ENCODE data around the gene CIPC. TPM values are rescaled to one million over a fixed set of nuclear protein-coding genes. Genes with fewer than 3 reads are reported as not detected.

The CIPC gene
- total and polyA plus RNA-seq, 2 of the 4 experiments (the other 2 are of a cell fraction), result 6.6 to 12.9 TPM

- Histone ChIP-seq H2AFZ (replicated peaks; ENCODE audit: low read length, poor library complexity) (peak within 1 kb of the TSS; percentile 72), H3K4ac (ENCODE audit: low read depth, low read length) (no peak within 1 kb of the TSS), H3K18ac (ENCODE audit: low read depth, low read length) (no peak within 1 kb of the TSS), H4K5ac (ENCODE audit: low read depth, low read length) (no peak within 1 kb of the TSS), H2AK5ac (ENCODE audit: low read depth, low read length) (no peak within 1 kb of the TSS), H2BK120ac (ENCODE audit: low read depth, low read length) (no peak within 1 kb of the TSS), H3K9me3 (ENCODE audit: control insufficient read depth, insufficient read depth, low read length) (no peaks in the 10 kb centered on the region), H4K91ac (ENCODE audit: insufficient read depth, low read depth, low read length) (no peak within 1 kb of the TSS), H3K36me3 (ENCODE audit: control insufficient read depth, insufficient read depth, low read length) (no peaks in the 10 kb centered on the region), H2AK9ac (replicated peaks; ENCODE audit: low read depth, low read length, poor library complexity) (no peak within 1 kb of the TSS), H2BK15ac (ENCODE audit: low read depth, low read length) (no peak within 1 kb of the TSS), H3K4me3 (ENCODE audit: insufficient read depth, low read depth, low read length) (no peak within 1 kb of the TSS; the same call in 1 of the 2 replicates), H3K79me1 (ENCODE audit: low read depth in 1 of 2, low read length in 2 of 2) (no peaks in the 10 kb centered on the region), H3K56ac (ENCODE audit: extremely low read depth, insufficient read depth, low read length) (no peak within 1 kb of the TSS), H3K14ac (replicated peaks; ENCODE audit: low read depth, low read length) (no peak within 1 kb of the TSS), H3K27me3 (ENCODE audit: control insufficient read depth, insufficient read depth, low read length) (peaks cover 79% of the 10 kb centered on the region), H3K9ac (ENCODE audit: low read depth, low read length) (no peak within 1 kb of the TSS), H3K4me2 (ENCODE audit: low read depth, low read length) (no peak within 1 kb of the TSS; the same call in 1 of the 2 replicates), H3K27ac (ENCODE audit: insufficient read depth, low read length) (no peak within 1 kb of the TSS), H3K9me1 (ENCODE audit: insufficient read depth, low read length) (no peaks in the 10 kb centered on the region), H3K23ac (ENCODE audit: low read depth, low read length) (no peak within 1 kb of the TSS), H4K8ac (ENCODE audit: low read depth in 2 of 2, low read length in 2 of 2) (no peak within 1 kb of the TSS), H3K4me1 (ENCODE audit: control insufficient read depth, insufficient read depth, low read length) (no peaks in the 10 kb centered on the region; the same call in 1 of the 2 replicates), H2BK5ac (ENCODE audit: low read depth, low read length, poor library complexity, severe bottlenecking) (no peak within 1 kb of the TSS), H4K20me1 (ENCODE audit: insufficient read depth, low read length) (no peaks in the 10 kb centered on the region), H2BK20ac (ENCODE audit: low read depth, low read length) (no peak within 1 kb of the TSS)
- ChIA-PET POLR2A (ENCODE audit: unreplicated experiment) (no interaction called here), CTCF (interaction anchor here (1.5 kb wide), 1 partner anchor 10 kb away, joined by 4 read pairs; no protein-coding TSS in a partner anchor)
- dilution Hi-C loops (cut with HindIII; ENCODE audit: low sequenced_read_pairs, unreplicated experiment) (no loop called here), intact Hi-C loops (cut with micrococcal nuclease) (no loop called here), in situ Hi-C loops (cut with MboI; ENCODE audit: low sequenced_read_pairs) (no loop called here)
- peak; percentile 79 for ATAC-seq (ENCODE audit: low read depth)
- TF ChIP-seq CTCF (conservative IDR thresholded peaks at IDR 0.05; ENCODE audit: low read depth, low read length) (peak; percentile 9; the same call in 1 of the 2 replicates), SMC3 (IDR thresholded peaks at IDR 0.05; ENCODE audit: low read depth, low read length) (no peak)
- no TSS peak for BruUV-seq (replicated peaks)
- 1% methylated on average over 34 of the region's 77 CpGs; no CpG with 5 or more reads in 1 of the 2 experiments for WGBS, 2 experiments (ENCODE audit: extremely low coverage in 2 of 2, insufficient read length in 1 of 2)
- peak; percentile 18 for DNase-seq
Observed at GRCh38 chr14:77141214-77142004, 43.4 kb downstream of the CIPC start, which contains the start of gene ZDHHC22. Gene ZDHHC22 (minus strand): TSS chr14:77141791. CDS start chr14:77139738, 2,053 bp downstream.

Measured in IMR-90 (cell line).